PC-3 (cell line): ENCODE data around the gene DLGAP4.

Experiments
- EZH2 ChIP-seq: fragments of 300-600 bp; sonication (generic); IDR thresholded peaks from one replicate; pipeline ENCODE4 v1.6.1; 2017; ENCODE audit warnings: antibody characterized with exemption, mild to moderate bottlenecking, low read length; ENCODE audit not compliant: unreplicated experiment
- TF ChIP-seq, protein P1 (sequence below): fragments of 300-600 bp; sonication (generic); conservative IDR thresholded peaks from 2 replicates; pipeline ENCODE4 v1.5.1; 2017; ENCODE audit warnings: antibody characterized with exemption, low read depth, mild to moderate bottlenecking, low read length

DNA sequence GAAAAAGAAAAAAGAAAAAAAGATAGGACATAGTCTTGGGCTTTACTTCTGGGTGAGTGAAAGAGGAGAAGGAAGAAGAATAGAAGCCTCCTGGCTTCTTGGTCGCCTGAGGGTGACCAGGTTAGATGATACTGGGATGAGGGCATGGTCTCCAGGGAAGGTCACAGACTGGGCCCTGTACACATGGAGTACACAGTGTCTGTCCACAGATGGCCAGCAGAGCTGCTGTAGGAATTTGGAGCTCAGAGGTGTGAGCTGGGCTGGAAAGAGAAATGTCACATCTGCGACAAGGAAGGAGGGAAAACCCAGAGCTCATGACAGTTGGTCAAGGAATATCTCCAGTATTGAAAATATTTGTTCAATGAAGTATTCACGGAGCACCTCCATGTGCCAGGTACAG, 56.1 kb downstream of the DLGAP4 start:
- TF ChIP-seq, protein P1, sequence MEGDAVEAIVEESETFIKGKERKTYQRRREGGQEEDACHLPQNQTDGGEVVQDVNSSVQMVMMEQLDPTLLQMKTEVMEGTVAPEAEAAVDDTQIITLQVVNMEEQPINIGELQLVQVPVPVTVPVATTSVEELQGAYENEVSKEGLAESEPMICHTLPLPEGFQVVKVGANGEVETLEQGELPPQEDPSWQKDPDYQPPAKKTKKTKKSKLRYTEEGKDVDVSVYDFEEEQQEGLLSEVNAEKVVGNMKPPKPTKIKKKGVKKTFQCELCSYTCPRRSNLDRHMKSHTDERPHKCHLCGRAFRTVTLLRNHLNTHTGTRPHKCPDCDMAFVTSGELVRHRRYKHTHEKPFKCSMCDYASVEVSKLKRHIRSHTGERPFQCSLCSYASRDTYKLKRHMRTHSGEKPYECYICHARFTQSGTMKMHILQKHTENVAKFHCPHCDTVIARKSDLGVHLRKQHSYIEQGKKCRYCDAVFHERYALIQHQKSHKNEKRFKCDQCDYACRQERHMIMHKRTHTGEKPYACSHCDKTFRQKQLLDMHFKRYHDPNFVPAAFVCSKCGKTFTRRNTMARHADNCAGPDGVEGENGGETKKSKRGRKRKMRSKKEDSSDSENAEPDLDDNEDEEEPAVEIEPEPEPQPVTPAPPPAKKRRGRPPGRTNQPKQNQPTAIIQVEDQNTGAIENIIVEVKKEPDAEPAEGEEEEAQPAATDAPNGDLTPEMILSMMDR, result no peak
- no peak for TF ChIP-seq EZH2
